HG03025 (cell line): ENCODE data around the gene ITGB1BP1.
"Not testable (repeated sequence)": the region's sequence is repeated elsewhere in the genome, so short reads cannot be mapped to it uniquely, and the experiment has no call there.

Source experiments
- ATAC-seq: cut with Tn5 transposase; IDR thresholded peaks from one replicate; pipeline ENCODE4 v1.9.1; 2021; ENCODE audit warnings: mild to moderate bottlenecking, moderate library complexity; ENCODE audit not compliant: unreplicated experiment, low FRiP score

The ITGB1BP1 gene

DNA sequence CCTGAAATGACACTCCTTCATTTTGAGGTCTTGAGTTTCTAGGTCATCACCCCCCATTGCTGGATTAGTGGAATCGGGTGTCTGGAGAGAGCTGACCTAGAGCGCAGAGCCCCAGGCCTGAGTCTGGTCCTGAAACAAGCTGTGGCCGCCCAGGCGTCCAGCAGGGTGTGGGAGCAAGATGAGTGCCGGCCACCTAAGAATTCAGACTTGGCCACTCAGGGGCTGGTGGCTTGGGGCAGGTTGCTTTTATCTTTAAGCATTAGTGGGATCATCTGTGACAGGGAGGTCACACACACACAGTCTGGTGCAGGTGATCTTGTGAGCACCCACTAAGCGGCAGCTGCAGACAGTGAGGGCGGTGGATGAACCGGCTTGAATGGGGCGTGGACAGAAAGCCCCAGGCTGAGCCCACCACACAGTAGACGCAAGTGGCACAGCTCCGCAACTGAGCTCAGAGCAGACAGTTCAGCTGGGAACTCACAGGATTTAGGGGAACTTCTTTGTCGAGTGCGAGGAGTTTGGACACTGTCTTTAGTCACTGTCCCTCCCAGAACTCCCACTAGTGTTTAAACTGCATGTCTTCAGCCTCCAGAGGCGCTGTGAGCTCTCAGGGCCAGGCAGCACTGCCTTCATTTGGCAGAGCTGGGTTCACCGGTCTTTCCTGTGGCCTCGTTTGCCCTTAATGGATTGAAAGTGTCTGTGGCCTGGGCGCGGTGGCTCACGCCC is 21.5 kb downstream of the ITGB1BP1 start:
- ATAC-seq, result no peak

DNA sequence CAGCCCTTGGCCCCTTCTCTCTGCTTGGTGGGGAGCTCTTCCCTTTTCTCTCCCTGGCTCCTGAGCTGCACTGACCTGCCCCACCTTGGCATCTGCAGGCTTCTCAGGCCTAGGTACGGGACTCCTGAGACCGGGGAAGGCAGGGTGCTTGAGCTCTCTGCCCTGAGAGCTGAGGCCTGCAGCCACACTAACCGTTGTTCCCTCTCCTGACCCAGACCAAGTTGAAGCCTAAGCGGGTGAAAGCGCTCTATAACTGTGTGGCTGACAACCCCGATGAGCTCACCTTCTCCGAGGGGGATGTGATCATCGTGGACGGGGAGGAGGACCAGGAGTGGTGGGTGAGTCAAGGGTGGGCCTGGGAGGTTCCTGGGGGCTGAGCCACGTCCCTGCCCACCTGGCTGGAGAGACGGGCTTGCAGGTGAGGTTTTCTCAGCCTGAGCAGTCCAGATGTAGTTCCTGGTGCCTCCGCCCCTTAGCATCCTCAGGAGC is 22.2 kb downstream of the ITGB1BP1 start:
- ATAC-seq, result no peak

DNA sequence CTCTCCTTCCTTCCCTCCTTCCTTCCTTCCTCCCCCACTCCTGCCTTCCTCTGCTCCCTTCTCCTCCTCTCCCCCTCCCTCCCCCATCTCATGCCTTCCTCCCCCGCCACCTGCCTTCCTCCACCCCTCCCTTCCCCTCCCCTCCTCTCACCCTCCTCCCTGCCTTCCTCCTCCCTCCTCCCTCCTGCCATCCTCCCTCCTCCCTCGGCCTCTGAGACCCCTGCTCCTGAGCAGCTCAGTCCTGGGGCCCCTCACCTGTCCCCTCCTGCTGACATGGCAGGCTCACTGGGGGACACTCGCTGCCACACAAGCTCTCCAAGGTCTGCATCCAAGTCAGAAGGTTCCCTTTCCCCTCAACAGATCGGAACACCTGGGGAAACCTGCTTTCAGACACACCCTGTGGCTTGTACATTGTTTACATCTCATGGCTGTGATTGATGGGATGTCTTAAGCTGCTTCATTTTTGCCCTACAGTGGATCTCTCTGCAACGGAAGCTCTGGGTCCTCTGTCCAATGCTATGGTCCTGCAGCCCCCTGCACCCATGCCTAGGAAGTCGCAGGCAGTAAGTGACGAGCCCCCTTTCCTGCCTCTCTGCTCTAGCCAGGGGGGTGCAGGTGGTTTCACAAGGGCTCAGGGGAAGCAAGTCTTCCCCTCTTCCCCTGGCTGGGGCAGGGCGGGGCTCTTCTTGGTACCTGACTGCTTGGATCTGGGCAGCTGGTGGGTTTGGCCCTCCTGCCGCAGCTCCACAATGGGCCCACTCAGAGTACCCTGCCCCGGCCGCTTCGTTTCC is 22.9 kb downstream of the ITGB1BP1 start:
- ATAC-seq, result no peak

DNA sequence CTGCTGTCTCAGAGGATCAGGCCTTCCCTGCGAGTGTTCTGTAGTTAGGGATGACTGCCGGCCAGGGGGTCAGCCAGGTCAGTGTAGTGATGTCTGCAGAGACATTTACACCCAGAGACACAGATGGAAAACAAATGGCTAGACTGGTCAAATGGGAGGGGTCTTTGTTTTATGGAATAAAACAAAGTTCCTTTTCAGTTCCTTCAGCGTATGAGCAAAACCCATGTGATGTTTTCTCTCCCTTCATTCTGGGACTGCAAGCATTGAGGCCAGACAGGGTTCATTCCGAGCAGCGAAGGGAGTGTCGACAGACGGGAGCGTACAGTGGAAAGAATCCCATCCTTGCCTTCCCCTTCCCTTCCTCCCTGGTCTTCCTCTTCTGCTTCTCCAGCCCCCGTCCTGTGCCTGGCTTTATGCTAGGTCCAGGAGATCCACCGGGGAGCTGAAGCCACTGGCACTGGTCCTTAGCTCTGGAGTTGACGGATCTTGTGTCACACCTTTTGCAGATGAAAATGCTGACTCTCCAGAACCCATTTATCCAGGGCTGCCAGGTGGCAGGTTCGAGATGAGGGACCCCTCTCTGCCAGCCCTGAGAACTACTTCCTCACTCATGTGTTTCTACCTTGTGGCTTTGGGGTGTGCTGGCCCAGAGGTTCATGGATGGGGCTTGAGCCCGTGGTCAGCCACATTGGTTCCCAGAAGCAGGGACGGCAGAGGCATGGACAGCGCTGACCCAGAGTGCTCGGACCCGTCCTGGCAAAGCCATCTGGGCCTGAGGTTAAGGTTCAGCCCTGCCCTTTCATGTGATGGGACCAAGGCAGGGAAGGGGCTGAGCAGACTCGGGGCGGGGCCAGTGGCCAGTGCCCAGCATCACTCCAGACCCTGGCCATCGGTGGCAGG is 24.2 kb downstream of the ITGB1BP1 start:
- ATAC-seq, result no peak

DNA sequence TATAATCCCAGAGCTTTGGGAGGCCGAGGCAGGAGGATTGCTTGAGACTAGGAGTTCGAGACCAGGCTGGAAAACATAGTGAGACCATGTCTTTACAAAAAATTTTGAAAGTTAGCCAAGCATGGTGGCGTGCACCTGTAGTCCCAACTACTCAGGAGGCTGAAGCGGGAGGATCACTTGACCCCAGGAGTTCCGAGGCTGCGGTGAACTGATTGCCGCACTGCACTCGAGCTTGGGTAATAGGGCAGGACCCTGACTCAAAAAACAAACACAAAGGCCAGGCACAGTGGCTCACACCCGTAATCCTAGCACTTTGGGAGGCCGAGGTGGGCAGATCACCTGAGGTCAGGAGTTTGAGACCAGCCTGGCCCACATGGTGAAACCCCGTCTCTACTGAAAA is 25.1 kb downstream of the ITGB1BP1 start:
- not testable (repeated sequence) for ATAC-seq

DNA sequence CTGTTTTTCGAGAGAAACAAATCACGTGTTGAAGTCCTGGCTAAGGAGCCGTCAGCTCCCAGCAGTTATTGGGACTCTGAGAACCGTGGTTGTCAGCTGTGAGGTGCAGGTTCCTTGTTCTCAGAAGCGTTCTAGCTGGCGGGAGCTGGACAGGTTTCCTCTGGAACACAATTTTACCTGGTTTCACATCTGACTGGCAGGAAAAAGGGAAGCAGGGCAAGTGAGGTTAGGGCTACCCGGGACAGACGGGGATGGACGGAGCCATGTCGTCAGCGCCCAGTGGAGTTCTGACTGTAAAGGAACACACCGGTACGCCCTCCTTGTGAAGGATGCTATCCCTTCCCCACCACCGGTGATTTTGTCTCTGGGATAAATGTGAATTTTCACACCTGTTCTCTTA is 26.1 kb downstream of the ITGB1BP1 start:
- ATAC-seq, result no peak

DNA sequence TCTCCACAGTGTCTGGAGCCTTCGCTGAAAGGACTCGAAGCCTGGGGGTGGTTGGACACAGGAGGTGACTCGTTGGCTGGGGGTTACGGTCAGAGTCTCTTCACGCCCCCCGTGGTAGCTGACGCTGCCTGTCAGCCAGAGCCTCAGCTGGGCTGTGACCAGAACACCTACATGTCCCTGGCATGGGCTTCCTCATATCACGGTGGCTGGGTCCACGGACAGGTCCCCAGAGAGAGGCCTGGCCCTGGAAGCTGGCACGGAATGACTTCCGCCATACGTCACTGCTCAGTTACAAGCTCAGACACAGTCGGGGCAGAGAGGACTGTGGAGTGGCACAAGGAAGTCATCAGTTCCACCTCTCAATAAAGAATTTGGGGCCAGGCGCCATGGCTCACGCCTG is 28.5 kb downstream of the ITGB1BP1 start:
- no peak for ATAC-seq

DNA sequence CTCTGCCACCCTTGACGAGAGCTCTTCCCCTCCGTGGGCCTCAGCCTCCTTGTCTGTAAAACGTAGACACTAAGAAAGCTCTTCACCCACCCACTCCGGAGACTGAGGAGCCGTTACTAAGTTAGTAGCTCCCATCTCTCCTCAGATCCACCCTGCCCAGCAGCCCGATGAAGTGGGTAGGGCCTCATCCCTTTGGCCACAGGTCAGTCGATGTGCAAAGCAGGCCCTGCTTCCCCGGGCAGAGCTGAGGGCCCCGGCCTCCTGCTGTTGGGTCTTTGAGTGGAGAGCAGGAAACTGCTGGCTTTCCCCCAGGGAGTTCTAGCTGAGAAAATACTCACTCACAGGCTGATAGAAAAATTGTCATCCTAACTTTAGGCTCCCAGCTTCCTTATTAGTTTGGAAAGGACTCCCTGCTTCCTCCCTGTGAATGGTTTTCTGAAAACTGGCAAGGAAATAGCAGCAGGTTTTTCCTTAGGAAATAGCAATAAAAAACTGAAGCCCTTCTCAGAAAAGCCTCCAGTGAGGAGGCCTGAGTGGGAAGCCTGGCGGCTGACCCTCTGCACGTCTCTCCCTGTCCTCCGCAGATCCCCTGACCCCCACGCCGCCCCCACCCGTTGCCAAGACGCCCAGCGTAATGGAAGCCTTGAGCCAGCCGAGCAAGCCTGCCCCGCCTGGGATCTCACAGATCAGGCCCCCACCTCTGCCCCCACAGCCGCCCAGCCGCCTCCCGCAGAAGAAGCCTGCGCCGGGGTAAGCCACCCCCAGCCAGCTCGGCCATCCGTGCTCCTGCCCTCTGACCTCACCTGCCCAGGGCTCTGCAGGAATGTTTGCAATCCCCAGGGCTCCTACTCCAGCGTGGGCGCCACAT is 30.2 kb downstream of the ITGB1BP1 start:
- ATAC-seq, result no peak

DNA sequence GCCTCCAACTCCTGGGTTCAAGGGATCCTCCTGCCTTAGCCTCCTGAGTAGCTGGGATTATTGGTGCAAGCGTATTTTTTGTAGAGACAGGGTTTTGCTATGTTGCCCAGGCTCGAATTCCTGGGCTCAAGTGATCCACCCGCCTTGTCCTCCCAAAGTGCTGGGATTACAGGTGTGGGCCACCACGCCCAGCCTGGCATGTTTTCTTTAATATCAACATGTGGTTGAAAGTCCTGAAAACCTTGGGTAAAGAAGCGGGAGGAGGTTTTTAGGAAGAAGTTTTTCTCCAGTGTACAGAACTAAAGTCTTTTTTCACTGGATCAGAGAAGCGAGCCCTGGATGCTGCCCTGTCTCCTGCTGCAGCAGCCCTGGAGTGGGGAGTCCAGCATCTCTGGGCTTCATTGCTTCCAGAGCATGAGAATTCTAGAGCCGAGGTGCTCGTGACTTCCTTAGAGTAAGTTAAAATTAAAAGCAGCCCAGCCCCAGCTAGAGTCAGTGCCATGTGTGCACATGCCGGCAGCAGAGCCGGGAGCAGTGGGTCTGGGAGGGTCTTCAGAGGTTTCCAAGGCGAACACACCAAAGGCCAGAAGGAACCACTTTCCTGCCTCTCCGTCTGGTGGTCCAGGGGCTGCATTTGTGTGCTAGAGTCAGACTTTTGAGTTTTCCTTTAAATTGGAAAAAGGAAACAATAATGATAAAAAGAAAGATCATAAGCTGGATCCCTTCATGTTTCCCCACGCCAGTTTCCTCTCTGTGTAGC is 31.2 kb downstream of the ITGB1BP1 start:
- no peak for ATAC-seq

DNA sequence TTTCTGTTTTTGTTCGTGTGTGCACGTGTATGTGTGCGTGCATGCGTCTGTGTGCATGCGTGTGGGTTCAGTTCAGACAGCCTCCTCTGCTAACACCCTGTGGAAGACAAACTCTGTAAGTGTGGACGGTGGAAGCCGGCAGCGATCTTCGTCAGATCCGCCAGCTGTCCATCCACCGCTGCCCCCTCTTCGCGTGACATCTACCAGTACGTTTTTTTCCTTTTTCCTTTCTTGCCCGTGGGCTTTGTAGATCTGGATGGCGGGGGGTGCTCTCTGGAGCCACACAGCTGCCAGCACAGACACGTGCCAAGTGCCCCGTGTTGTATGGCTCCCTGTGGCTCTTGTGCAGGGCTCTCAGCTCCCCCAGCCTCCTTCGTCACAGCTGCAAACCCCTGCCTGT is 32.3 kb downstream of the ITGB1BP1 start:
- no peak for ATAC-seq

DNA sequence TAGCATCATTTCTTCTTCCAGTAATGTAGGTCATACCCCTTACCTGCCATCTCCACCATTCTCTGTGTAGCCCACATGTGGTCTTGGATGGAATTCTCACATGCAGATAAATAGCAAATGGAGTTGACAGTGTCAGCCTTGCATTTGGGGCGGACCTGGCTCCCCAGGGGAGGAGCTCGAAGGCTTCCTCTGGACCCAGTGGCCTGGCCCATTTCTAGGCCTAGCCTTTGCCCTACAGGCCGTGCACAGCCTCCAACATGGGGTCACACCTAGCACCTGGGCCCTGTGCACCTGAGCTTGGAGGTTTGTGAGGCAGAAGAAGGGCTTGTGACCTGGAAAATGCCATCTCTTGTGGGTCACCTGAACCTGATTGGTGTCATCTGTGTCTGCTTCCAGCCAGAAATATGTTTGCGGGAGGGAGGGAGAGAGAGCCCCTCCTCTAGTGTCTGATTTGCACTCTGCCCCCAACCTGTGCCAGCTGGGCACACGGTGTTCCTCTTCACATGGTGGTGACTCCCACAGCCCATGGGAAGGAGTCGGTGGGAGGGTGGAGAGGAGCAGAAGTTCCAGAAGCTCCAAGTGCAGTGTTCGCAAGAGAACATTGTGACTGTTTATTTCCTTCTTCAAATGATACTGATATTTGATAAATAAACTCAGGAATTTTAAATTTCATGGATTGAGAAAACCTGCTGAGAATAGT is 33.0 kb downstream of the ITGB1BP1 start:
- ATAC-seq, result no peak

DNA sequence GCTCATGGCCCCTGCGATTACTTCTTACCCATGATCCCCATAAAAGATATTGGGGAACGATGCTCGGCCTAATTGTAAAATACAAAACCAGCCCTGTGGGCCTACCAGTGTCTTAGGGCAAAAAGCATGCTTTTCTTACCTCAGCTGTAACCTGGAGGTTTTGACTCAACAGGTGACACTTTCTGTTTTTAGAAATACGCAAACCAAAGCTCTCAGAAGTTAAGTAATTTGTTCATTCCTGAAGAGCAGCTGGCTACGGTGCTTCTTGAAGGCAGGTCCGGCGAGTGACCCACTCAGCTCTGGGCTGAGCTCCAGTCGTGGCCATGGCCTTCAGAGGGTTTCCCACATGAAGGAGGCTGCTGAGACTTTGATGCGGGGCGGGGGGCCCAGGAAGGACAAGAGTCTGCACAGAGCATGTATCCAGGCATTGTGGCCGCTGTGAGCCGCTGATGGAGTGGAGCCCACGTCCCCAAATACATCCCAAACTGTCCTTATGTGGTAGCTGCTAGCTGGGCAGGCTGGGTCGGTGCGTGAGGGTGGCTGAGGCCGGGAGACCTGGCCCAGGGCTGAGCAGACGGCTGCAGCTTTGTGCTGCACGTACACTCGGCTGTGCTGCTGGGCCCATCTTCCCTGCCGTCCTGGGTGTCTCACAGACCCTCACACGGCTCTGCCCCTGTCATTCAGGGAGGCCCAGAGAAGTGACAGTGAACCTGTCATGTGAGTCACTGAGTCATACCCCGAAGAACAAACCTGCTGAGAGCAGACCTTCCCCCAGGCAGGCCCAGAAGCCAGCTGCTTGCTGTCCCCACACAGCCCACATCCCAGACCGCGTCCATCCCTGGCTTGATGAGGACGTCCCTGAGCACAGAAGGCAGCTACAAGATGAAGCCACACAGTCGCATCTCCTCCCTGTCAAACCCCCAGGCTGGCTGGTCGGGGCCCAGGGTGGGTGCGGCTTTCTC is 34.1 kb downstream of the ITGB1BP1 start:
- ATAC-seq, result no peak

DNA sequence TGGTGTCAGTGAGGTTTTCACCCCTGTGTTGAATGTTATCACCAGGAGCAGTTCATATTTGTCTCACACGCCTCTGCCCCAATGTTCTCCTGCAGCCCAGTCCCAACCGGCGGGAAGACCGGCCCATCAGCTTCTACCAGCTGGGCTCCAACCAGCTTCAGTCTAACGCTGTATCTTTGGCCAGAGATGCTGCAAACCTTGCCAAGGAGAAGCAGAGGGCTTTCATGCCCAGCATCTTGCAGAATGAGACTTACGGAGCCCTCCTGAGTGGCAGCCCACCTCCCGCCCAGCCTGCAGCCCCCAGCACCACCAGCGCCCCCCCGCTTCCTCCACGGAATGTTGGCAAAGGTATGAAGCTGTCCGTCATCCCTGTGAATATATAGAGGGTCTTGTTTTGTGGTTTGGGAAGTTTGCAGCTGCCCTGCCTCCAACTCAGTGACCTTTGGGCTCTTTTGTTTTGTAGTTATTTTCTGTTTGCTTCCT is 35.1 kb downstream of the ITGB1BP1 start:
- ATAC-seq, result no peak

DNA sequence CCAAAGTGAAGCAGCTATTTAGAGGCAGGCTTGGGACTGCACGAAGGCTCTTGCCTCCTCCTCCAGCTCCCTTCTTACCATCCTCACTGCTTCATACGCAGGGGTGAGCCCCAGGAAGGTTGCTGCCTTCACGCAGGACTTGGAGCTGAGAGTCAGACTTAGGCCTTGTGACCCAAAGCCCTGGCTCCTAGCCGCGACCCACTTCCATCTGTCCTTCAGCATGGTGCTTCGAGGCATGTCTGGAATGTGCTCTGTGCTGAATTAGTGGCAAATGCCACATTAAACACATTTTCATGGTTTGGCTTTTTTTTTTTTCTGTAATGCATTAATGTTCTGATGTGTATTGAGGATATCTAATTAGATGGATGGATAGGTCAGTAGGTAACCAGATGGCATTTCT is 37.5 kb downstream of the ITGB1BP1 start:
- no peak for ATAC-seq

DNA sequence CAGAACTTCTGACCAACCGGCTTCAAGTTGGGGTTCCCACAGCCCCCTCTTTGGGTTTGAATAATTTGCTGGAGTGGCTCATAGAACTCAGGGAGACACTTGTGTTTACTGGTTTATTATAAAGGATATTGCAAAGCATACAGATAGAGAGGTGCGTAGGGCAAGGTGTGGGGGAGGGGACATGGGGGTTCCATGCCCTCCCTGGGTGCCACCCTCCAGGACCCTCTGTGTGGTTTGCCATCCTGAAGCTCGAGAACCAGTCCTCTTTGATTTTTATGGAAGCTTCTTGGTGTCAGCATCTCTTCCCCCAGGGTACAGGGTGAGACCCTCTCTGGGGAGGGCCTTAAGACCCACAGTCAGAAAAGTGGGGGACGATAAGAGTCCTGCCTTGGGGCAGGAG is 38.8 kb downstream of the ITGB1BP1 start:
- ATAC-seq, result no peak

DNA sequence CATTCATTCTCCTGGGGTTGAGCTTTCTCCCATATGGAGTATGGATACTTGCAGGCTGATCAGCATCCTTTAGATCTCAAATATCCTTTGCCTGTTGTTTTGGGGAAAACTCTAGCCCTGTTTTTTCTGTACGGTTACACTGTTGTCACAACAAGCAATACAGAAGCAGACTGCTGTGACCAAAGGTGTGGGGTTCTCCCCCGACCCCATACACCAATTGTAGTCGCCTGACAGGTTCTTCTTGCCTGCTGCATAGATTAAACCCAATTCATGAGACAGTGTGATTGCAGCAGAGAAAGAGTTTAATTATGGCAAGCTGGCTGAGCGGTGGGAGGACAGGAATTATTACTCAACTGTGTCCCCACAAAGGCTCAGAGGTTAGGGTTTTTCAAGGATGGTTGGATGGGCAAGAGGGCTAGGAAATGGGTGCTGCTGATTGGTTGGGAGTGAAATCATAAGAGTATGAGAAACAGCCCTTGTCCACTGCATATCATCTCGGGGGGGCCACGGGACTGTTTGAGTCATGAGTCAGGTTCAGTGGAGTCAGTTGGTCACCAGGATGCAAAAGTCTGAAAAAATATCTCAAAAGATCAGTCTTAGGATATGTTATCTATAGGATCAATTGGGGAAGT is 40.6 kb downstream of the ITGB1BP1 start:
- no peak for ATAC-seq
